HG03095 (cell line): ENCODE results near the gene WDCP.
"Not testable (repeated sequence)": the region's sequence is repeated elsewhere in the genome, so short reads cannot be mapped to it uniquely, and the experiment has no call there.

Experiments used
- ATAC-seq: cut with Tn5 transposase; IDR thresholded peaks from one replicate; pipeline ENCODE4 v1.9.1; 2021; ENCODE audit warnings: moderate library complexity; ENCODE audit not compliant: unreplicated experiment

WDCP gene

GRCh38 chr2:24024018-24024417 lies 23.2 kb downstream of the WDCP start:
- no peak for ATAC-seq

- ATAC-seq, result no peak
Observed at GRCh38 chr2:24022975-24023575, 24.1 kb downstream of the WDCP start.

- no peak for ATAC-seq
Observed at GRCh38 chr2:24022324-24022974, 24.7 kb downstream of the WDCP start.

- ATAC-seq, result no peak
Observed at GRCh38 chr2:24021122-24021998, 25.8 kb downstream of the WDCP start.

GRCh38 chr2:24020244-24020643 lies 26.9 kb downstream of the WDCP start:
- no peak for ATAC-seq

- no peak for ATAC-seq
Observed at GRCh38 chr2:24019729-24020128, 27.5 kb downstream of the WDCP start.

GRCh38 chr2:24018241-24018640 lies 28.9 kb downstream of the WDCP start:
- no peak for ATAC-seq

GRCh38 chr2:24017711-24018110 lies 29.5 kb downstream of the WDCP start:
- no peak for ATAC-seq

- ATAC-seq, result no peak
Observed at GRCh38 chr2:24016853-24017703, 30.1 kb downstream of the WDCP start.

GRCh38 chr2:24016376-24016761 lies 30.8 kb downstream of the WDCP start:
- ATAC-seq, result no peak

- ATAC-seq, result no peak
Observed at GRCh38 chr2:24015562-24016375, 31.4 kb downstream of the WDCP start.

- ATAC-seq, result not testable (repeated sequence)
Observed at GRCh38 chr2:24014902-24015301, 32.3 kb downstream of the WDCP start.

- ATAC-seq, result no peak
Observed at GRCh38 chr2:24012521-24013188, 34.5 kb downstream of the WDCP start.

- no peak for ATAC-seq
Observed at GRCh38 chr2:24011250-24012104, 35.7 kb downstream of the WDCP start.

GRCh38 chr2:24010477-24011249 lies 36.5 kb downstream of the WDCP start:
- ATAC-seq, result no peak

GRCh38 chr2:24009680-24010476 lies 37.3 kb downstream of the WDCP start, which contains the start of gene MFSD2B:
Gene MFSD2B (plus strand): TSS chr2:24010085. CDS start chr2:24010097, 12 bp downstream.
- ATAC-seq, result no peak

- ATAC-seq, result no peak
Observed at GRCh38 chr2:24009367-24009679, 37.9 kb downstream of the WDCP start.
